ENCODE data around the gene B3GALT6. TPM values are rescaled to one million over a fixed set of nuclear protein-coding genes. Genes with fewer than 3 reads are reported as not detected.

B3GALT6 gene
- total and polyA plus RNA-seq, 8 donors: 1.8 to 13.8 (median 7.5) TPM; not detected in 1

- intact Hi-C loops (cut with DNase I; ENCODE audit: low total_unique reads): no loop called here
- DNase-seq: no peak
- Histone ChIP-seq H3K9me3 (no peaks in the 10 kb centered on the region), H3K4me3 (peak overlapping the region; percentile 19 to 35 (median 24)), H3K27ac (peak overlapping the region in 1 of 5 donors; percentile 47), H3K4me1 (peaks cover 13 to 58% (median 47%) of the 10 kb centered on the region in 4 donors), H3K27me3 (peaks cover 3 to 37% (median 15%) of the 10 kb centered on the region in 3 donors), H3K36me3 (peaks cover 6 to 17% (median 15%) of the 10 kb centered on the region in 4 donors)
- TF ChIP-seq POLR2A (IDR thresholded peaks at IDR 0.05) (no peak), POLR2AphosphoS5 (IDR thresholded peaks at IDR 0.05) (no peak), EP300 (IDR thresholded peaks at IDR 0.05) (no peak), CTCF (IDR thresholded peaks at IDR 0.05) (no peak)
- 87 to 91% (median 89%) methylated on average over 15 to 28 of the region's 28 CpGs for WGBS, 5 donors
These were observed 20.2 kb upstream of the B3GALT6 start for GRCh38 chr1:1211541-1212441.

- peak in 2 of 3 donors; percentile 5 to 24 for TF ChIP-seq POLR2AphosphoS5 (IDR thresholded peaks at IDR 0.05)
- no peak for TF ChIP-seq CTCF (IDR thresholded peaks at IDR 0.05)
- peak; percentile 53 to 60 for DNase-seq
- H3K27ac ChIP-seq: peak overlapping the region in 3 of 5 donors; percentile 47 to 71 (median 47)
- peak overlapping the region; percentile 19 to 35 (median 24) for H3K4me3 ChIP-seq
- H3K4me1 ChIP-seq: peaks cover 13 to 48% (median 39%) of the 10 kb centered on the region in 4 donors
- peaks cover 14 to 27% (median 25%) of the 10 kb centered on the region in 4 donors for H3K36me3 ChIP-seq
- intact Hi-C loops (cut with DNase I; ENCODE audit: low total_unique reads): no loop called here
- H3K9me3 ChIP-seq: no peaks in the 10 kb centered on the region
- 42 to 75% (median 65%) methylated on average over 6 to 24 of the region's 24 CpGs for WGBS, 5 donors
- H3K27me3 ChIP-seq: peaks cover 0 to 26% (median 4%) of the 10 kb centered on the region in 3 donors
These were observed 19.2 kb upstream of the B3GALT6 start for GRCh38 chr1:1212780-1213344.

- intact Hi-C loops (cut with DNase I; ENCODE audit: low total_unique reads): no loop called here
- H3K27me3 ChIP-seq: peaks cover 0 to 19% (median 0%) of the 10 kb centered on the region in 3 donors
- DNase-seq: peak in 1 of 2 donors; percentile 61
- 23 to 61% (median 39%) methylated on average over 11 to 56 of the region's 56 CpGs for WGBS, 5 donors
- H3K36me3 ChIP-seq: peaks cover 21 to 35% (median 33%) of the 10 kb centered on the region in 4 donors
- no peaks in the 10 kb centered on the region for H3K9me3 ChIP-seq
- peak within 1 kb of the TSS in 3 of 5 donors; percentile 47 to 71 (median 47) for H3K27ac ChIP-seq
- peaks cover 5 to 41% (median 31%) of the 10 kb centered on the region in 4 donors for H3K4me1 ChIP-seq
- TF ChIP-seq EP300 (IDR thresholded peaks at IDR 0.05) (no peak), POLR2A (IDR thresholded peaks at IDR 0.05) (no peak), CTCF (IDR thresholded peaks at IDR 0.05) (no peak), POLR2AphosphoS5 (IDR thresholded peaks at IDR 0.05) (no peak)
- peak within 1 kb of the TSS; percentile 18 to 35 (median 22) for H3K4me3 ChIP-seq
These were observed 18.4 kb upstream of the B3GALT6 start, which contains the start of gene TNFRSF4 for GRCh38 chr1:1213345-1214265. TSS of gene TNFRSF4 (minus strand) at chr1:1214153. CDS start at chr1:1214127, 26 bp downstream.

All from stomach (tissue), 9 donors.